ENCODE data around the gene PSMC4. TPM values are rescaled to one million over a fixed set of nuclear protein-coding genes. Genes with fewer than 3 reads are reported as not detected.
A peak's percentile ranks its signal among the peaks of the same experiment; 100 is the strongest.

PSMC4 gene
- total RNA-seq, 2 donors from 2014 or later = 86.1 to 129 TPM

DNA sequence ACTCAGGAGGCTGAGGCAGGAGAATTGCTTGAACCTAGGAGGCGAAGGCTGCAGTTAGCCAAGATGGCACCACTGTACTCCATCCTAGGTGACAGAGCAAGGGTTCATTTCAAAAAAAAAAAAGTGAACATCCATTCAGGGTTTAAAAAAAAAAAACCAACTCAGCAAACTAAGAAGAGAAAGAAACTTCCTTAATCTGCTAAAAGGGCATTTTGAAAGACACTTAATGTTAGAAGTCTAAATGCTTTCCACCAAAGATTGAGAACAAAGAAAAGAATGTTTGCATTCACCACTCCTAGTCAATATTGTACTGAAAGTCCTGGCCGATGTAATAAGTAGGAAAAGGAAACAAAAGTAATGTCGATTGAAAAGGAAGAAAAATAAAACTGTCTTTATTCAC lies 7.1 kb upstream of the PSMC4 start:
- no peak for DNase-seq (ENCODE audit: low spot score)
- no peak overlapping the region for H3K4me3 ChIP-seq
- 55% methylated on average over 3 of the region's 3 CpGs for WGBS
- H3K27me3 ChIP-seq (replicated peaks; ENCODE audit: insufficient read depth) = no peaks in the 10 kb centered on the region
- intact Hi-C loops (cut with DNase I) = no loop called here
- no peaks in the 10 kb centered on the region for H3K36me3 ChIP-seq
- H3K4me1 ChIP-seq (replicated peaks) = no peaks in the 10 kb centered on the region
- H3K9me3 ChIP-seq = no peaks in the 10 kb centered on the region
- no peak overlapping the region for H3K27ac ChIP-seq
- TF ChIP-seq POLR2AphosphoS5 (IDR thresholded peaks at IDR 0.05) = no peak

DNA sequence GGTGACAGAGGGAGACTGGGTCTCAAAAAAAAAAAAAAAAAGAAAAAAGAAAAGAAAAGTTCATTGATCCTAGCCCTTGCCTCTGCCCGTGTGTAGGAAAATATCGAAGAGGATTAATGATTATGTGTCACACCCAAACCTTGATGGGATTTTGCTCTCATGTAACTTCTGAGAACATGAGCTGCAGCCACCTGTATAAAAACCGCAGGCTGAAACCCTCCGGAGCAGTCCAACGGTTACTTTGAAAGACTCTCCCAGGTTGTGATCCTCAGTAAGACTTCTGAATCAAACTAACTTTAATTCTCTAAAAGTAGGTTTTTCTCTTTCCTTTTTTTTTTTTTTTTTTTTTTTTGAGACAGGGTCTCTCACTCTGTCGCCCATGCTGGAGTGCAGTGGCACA lies 4.3 kb upstream of the PSMC4 start:
- no peak for DNase-seq (ENCODE audit: low spot score)
- intact Hi-C loops (cut with DNase I) = no loop called here

DNA sequence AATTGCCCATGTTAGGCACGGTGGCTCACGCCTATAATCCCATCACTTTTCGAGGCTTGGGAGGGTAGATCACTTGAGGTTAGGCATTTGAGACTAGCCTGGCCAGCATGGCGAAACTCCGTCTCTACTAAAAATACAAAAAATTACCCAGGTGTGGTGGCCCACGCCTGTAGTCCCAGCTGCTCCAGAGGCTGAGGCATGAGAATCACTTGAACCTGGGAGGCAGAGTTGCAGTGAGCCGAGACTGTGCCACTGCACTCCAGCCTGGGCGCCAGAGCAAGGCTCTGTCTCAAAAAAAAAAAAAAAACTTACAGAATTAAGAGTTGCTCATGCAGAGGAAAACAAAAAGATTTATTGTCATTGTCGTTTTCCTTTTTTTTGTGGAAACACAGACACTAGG lies 3.4 kb upstream of the PSMC4 start:
- no peak overlapping the region for H3K27ac ChIP-seq
- no peaks in the 10 kb centered on the region for H3K9me3 ChIP-seq
- H3K4me1 ChIP-seq (replicated peaks) = peaks cover 8% of the 10 kb centered on the region
- H3K36me3 ChIP-seq = no peaks in the 10 kb centered on the region
- no peak overlapping the region for H3K4me3 ChIP-seq
- TF ChIP-seq POLR2AphosphoS5 (IDR thresholded peaks at IDR 0.05) (no peak), POLR2A (IDR thresholded peaks at IDR 0.05) (no peak), CTCF (IDR thresholded peaks at IDR 0.05) (no peak)
- no peak for DNase-seq (ENCODE audit: low spot score)
- 81% methylated on average over 9 of the region's 9 CpGs for WGBS
- intact Hi-C loops (cut with DNase I) = no loop called here
- H3K27me3 ChIP-seq (replicated peaks; ENCODE audit: insufficient read depth) = no peaks in the 10 kb centered on the region

More for the DNA sequence above, 4.3 kb upstream of the PSMC4 start:
- Histone ChIP-seq H3K4me3 (no peak overlapping the region), H3K36me3 (no peaks in the 10 kb centered on the region), H3K27me3 (replicated peaks; ENCODE audit: insufficient read depth) (no peaks in the 10 kb centered on the region), H3K27ac (no peak overlapping the region), H3K9me3 (no peaks in the 10 kb centered on the region), H3K4me1 (replicated peaks) (peaks cover under 1% of the 10 kb centered on the region)
- WGBS = 91% methylated on average over 6 of the region's 6 CpGs
- no peak for TF ChIP-seq CTCF (IDR thresholded peaks at IDR 0.05)
- no peak for TF ChIP-seq POLR2AphosphoS5 (IDR thresholded peaks at IDR 0.05)
- TF ChIP-seq POLR2A (IDR thresholded peaks at IDR 0.05) = no peak

- WGBS = 88% methylated on average over 15 of the region's 15 CpGs
- no peak overlapping the region for H3K4me3 ChIP-seq
- no peaks in the 10 kb centered on the region for H3K9me3 ChIP-seq
- no peaks in the 10 kb centered on the region for H3K27me3 ChIP-seq (replicated peaks; ENCODE audit: insufficient read depth)
- H3K27ac ChIP-seq = no peak overlapping the region
- H3K4me1 ChIP-seq (replicated peaks) = peaks cover 8% of the 10 kb centered on the region
- DNase-seq (ENCODE audit: low spot score) = no peak
- intact Hi-C loops (cut with DNase I) = no loop called here
- peaks cover 0 to 1% of the 10 kb centered on the region in 2 donors for H3K36me3 ChIP-seq
- TF ChIP-seq POLR2A (IDR thresholded peaks at IDR 0.05) (no peak), POLR2AphosphoS5 (IDR thresholded peaks at IDR 0.05) (no peak), CTCF (IDR thresholded peaks at IDR 0.05) (no peak)
Measured at GRCh38 chr19:39968789-39969188, 2.2 kb upstream of the PSMC4 start.

- H3K9me3 ChIP-seq = no peaks in the 10 kb centered on the region
- H3K4me3 ChIP-seq = no peak overlapping the region
- peak overlapping the region; percentile 90 to 91 for H3K27ac ChIP-seq
- DNase-seq (ENCODE audit: low spot score) = no peak
- TF ChIP-seq POLR2A (IDR thresholded peaks at IDR 0.05) = no peak
- no peak for TF ChIP-seq CTCF (IDR thresholded peaks at IDR 0.05)
- peak; percentile 9 for TF ChIP-seq POLR2AphosphoS5 (IDR thresholded peaks at IDR 0.05)
- 55% methylated on average over 6 of the region's 6 CpGs for WGBS
- H3K36me3 ChIP-seq = peaks cover 0 to 6% of the 10 kb centered on the region in 2 donors
- no peaks in the 10 kb centered on the region for H3K27me3 ChIP-seq (replicated peaks; ENCODE audit: insufficient read depth)
- peaks cover 8% of the 10 kb centered on the region for H3K4me1 ChIP-seq (replicated peaks)
- intact Hi-C loops (cut with DNase I) = no loop called here
Measured at GRCh38 chr19:39969266-39969665, 1.7 kb upstream of the PSMC4 start.
